ENCODE measurements around the gene VAV2. TPM values are rescaled to one million over a fixed set of nuclear protein-coding genes. Genes with fewer than 3 reads are reported as not detected.
A peak's percentile ranks its signal among the peaks of the same experiment; 100 is the strongest.
"Not testable (repeated sequence)": the region's sequence is repeated elsewhere in the genome, so short reads cannot be mapped to it uniquely, and the experiment has no call there.

VAV2 gene
- total RNA-seq, 4 donors from 2014 or later: 15.0 to 25.7 (median 20.5) TPM

DNA sequence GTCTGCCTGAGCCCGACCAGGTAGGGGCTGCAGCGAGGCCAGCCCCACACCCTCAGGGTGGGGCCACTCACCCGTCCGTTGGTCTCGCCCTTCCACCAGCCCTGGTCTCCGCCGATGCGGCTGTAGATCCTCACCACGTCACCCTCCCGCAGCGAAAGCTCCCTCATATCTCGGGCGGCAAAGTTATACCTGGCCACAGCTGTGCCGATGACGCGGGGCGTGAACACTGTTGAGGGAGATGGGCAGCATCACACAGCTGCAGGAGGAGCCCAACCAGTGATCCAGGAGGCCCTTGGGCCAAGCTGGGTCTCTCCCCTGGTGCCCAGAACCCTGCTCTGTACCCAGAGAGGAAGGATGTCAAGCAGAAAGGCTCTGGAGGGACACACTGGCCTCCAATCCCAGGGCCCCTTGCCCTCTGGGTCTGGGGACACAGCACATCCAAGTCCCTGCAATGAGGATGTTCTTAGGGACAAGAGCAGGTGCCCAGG is 223.7 kb downstream of the VAV2 start:
- Histone ChIP-seq H3K27me3 (no peaks in the 10 kb centered on the region), H3K27ac (no peak overlapping the region), H3K9me3 (no peaks in the 10 kb centered on the region), H3K36me3 (peaks cover 3 to 9% of the 10 kb centered on the region in 2 donors), H3K4me3 (replicated peaks in 1 of 3) (no peak overlapping the region), H3K4me1 (no peaks in the 10 kb centered on the region)
- TF ChIP-seq, protein P1, sequence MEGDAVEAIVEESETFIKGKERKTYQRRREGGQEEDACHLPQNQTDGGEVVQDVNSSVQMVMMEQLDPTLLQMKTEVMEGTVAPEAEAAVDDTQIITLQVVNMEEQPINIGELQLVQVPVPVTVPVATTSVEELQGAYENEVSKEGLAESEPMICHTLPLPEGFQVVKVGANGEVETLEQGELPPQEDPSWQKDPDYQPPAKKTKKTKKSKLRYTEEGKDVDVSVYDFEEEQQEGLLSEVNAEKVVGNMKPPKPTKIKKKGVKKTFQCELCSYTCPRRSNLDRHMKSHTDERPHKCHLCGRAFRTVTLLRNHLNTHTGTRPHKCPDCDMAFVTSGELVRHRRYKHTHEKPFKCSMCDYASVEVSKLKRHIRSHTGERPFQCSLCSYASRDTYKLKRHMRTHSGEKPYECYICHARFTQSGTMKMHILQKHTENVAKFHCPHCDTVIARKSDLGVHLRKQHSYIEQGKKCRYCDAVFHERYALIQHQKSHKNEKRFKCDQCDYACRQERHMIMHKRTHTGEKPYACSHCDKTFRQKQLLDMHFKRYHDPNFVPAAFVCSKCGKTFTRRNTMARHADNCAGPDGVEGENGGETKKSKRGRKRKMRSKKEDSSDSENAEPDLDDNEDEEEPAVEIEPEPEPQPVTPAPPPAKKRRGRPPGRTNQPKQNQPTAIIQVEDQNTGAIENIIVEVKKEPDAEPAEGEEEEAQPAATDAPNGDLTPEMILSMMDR (IDR thresholded peaks at IDR 0.05): no peak
- WGBS, 2 donors: 98 to 100% methylated on average over 1 to 17 of the region's 17 CpGs
- DNase-seq: peak in 1 of 2 donors; percentile 2
- intact Hi-C loops (cut with DNase I): no loop called here

DNA sequence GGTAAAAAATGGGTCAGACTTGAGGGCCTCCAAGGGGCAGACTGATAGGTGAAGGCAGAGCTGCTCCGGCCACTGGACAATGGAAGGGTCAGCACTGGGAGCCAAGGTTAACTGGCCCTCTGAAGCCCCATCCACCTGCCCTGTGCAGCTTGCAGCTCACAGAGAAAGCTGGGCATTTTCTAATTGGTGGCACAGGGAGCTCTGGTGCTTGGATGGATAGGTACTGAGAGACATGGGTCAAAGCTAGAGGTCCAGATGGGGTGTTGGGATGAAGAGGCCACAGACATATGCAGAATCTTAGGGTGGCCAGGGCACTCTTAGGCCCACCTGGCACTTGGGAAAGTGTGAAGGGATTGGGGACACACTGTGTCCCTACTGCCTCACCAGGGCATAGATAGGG is 224.5 kb downstream of the VAV2 start:
- intact Hi-C loops (cut with DNase I): no loop called here
- Histone ChIP-seq H3K4me3 (replicated peaks in 1 of 3) (no peak overlapping the region), H3K9me3 (no peaks in the 10 kb centered on the region), H3K4me1 (no peaks in the 10 kb centered on the region), H3K36me3 (peaks cover 3 to 9% of the 10 kb centered on the region in 2 donors), H3K27me3 (no peaks in the 10 kb centered on the region), H3K27ac (no peak overlapping the region)
- 100% methylated on average over 1 of the region's 1 CpG for WGBS, 2 donors
- TF ChIP-seq, protein P1 (IDR thresholded peaks at IDR 0.05): no peak
- no peak for TF ChIP-seq POLR2A (IDR thresholded peaks at IDR 0.05)
- no peak for DNase-seq

DNA sequence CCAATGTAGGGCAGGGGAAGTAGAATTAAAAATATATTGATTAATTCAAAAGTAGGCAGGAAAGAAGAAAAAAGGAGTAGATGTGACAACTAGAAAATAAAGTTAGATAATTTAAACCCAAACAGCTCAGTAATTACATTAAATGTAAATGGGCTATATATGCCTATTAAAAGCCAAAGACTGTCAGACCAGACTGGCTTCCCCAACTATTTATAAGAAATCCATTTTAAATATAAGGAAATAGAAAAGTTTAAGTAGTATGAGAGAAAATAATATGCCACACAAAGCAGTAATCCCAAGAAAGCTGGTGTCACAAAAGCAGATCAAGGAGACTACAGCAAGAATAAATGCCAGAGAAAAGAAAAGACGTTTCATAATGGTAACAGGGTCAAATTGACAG is 225.1 kb downstream of the VAV2 start:
- TF ChIP-seq POLR2A (IDR thresholded peaks at IDR 0.05): no peak
- intact Hi-C loops (cut with DNase I): no loop called here
- H3K4me1 ChIP-seq: no peaks in the 10 kb centered on the region
- WGBS, 2 donors: 97 to 100% methylated on average over 1 of the region's 1 CpG
- no peak overlapping the region for H3K27ac ChIP-seq
- DNase-seq: no peak
- H3K36me3 ChIP-seq: peaks cover 3 to 9% of the 10 kb centered on the region in 2 donors
- H3K9me3 ChIP-seq: no peaks in the 10 kb centered on the region
- no peaks in the 10 kb centered on the region for H3K27me3 ChIP-seq
- no peak overlapping the region for H3K4me3 ChIP-seq (replicated peaks in 1 of 3)

DNA sequence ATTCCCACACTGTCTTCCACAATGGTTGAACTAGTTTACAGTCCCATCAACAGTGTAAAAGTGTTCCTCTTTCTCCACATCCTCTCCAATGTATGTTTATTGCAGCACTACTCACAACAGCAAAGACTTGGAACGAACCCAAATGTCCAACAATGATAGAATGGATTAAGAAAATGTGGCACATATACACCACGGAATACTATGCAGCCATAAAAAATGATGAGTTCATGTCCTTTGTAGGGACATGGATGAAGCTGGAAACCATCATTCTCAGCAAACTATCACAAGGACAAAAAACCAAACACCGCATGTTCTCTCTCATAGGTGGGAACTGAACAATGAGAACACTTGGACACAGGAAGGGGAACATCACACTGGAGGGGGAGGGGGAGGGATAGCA is 225.9 kb downstream of the VAV2 start:
- H3K27me3 ChIP-seq; H3K9me3 ChIP-seq; H3K27ac ChIP-seq; H3K4me3 ChIP-seq (replicated peaks in 1 of 3); DNase-seq; H3K36me3 ChIP-seq; H3K4me1 ChIP-seq; intact Hi-C loops (cut with DNase I): not testable (repeated sequence)
- WGBS, 2 donors: 81 to 93% methylated on average over 3 of the region's 3 CpGs

DNA sequence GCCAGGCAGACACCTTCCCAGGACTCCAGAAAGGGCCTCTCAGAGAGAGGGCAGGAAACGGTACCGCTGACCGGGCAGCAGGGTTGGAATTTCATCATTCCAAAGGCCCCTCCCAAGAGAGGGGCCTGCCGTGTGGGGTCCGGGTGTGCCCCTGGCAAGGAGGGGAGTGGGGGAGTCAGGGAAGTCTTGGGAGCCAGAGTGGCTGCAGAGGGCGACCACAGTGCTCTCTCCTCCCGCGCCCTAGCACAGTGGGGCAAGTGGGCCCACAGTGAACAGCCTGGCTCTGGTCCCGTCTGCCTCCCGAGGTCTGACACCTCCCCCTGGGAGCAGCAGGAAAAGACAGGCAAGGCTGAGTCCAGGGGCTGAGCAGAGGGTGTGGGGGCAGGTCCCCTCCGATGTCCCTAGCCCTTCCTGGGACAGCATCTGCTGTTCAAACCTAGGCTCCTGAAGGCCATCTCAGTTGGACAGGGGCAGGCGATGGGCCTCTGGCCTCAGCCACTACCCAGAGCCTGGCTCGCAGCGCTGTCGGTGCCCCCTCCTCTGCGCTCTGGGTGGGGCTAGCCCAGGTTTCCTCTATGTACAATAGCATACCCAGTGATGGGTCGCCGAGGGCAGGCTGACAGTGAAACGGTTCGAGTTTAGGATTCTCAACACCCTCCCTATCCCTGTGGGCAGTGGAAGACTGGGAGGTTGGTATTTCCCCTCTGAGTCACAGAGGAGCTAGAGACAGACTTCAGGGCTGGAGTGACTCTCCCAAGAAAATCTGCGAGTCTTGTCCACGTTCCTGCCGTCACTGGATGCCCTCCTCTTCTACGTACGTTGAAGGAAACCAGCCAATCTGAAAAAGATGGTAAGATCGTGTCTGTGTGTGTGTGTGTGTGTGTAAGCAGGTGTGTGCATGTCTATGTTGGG is 228.6 kb downstream of the VAV2 start:
- 89 to 92% methylated on average over 19 to 25 of the region's 26 CpGs for WGBS, 2 donors
- TF ChIP-seq, protein P1 (IDR thresholded peaks at IDR 0.05): no peak
- TF ChIP-seq POLR2A (IDR thresholded peaks at IDR 0.05): no peak
- Histone ChIP-seq H3K27me3 (no peaks in the 10 kb centered on the region), H3K4me1 (peaks cover 8 to 13% of the 10 kb centered on the region in 2 donors), H3K4me3 (replicated peaks in 1 of 3) (no peak overlapping the region), H3K27ac (no peak overlapping the region), H3K9me3 (no peaks in the 10 kb centered on the region), H3K36me3 (peaks cover 3 to 9% of the 10 kb centered on the region in 2 donors)
- peak in 1 of 2 donors; percentile 1 for DNase-seq
- intact Hi-C loops (cut with DNase I): no loop called here
